Activated CD4-positive, alpha-beta T cell treated with anti-CD3 and anti-CD28 coated beads, Interleukin-2, amount 50 U/mL, for 1 hour (primary cell): ENCODE data around the gene CORO1A.
A peak's percentile ranks its signal among the peaks of the same experiment; 100 is the strongest.
"Not testable (repeated sequence)": the region's sequence is repeated elsewhere in the genome, so short reads cannot be mapped to it uniquely, and the experiment has no call there.

Experiments used
- DNase-seq: peaks from one replicate; pipeline ENCODE4 v3.0.0-alpha.2; 2020

The CORO1A gene

DNA sequence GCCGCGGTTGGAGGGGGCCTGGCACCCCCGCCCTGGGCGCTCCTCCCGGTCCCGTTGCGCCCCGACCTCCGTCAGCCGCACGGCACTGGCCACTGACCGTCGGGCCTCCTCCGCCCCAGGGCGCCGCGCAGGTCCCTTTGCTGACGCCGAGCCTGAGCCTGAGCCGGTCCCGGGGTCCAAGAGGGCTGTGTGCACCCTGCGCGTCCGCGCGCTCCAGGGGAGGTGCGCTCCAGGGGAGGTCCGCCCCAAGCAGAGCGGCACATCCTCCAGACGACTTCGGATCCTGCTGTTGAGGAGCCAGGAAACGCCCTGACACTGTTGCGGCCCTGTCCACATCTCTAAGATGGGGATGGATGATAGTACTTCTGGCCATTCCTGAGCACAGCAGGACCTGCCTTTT lies 22.9 kb downstream of the CORO1A start:
- not testable (repeated sequence) for DNase-seq

DNA sequence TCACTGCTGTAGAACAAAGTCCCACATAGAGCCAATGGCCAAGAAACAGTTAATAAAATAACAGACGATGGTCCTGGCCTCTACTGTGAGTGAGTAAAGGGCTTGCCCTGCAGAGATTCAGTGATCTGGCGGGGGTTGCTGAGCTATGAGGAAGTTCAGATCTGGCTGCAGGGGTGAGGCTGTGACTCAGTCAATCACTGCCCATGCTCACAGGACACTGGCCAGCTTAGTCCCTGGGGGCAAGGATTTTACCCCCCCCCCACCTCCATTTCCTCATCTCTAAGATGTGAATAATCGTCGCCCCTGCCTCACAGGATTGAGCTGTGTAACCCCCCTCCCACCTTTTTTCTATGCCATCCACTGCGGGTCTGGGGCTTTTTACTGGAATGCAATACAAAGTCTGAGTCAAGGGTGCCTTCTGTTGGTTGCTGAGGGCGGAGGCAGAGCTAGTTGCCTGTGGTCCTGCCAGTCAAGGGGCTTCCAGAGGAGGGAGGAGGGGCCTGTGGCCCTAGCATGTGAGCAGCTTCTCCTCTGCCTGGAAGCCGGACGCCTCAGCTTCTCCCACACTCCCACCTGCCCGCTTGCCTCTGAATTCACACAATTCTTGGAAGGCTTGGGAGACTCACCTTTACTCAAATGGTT lies 23.8 kb downstream of the CORO1A start:
- DNase-seq = not testable (repeated sequence)

DNA sequence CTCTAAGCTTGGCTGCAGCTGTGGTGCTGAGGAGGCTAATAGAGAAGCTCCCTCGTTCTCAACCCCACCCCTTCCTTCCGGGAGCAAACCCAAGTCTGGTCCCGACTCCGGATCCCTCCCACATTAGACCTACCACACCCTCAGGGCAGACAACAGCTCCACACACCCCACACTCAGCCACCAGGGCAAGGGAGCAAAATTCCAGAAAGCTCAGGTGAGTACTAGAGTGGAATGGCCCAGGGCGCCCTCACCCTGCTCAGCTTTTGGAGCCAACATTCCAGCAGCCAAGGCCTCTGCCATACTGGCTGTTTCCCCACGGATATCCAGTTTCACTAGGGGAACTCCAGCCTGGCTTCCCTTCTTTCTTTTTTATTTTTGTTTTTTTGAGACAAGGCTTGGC lies 25.6 kb downstream of the CORO1A start:
- peak; percentile 50 for DNase-seq

DNA sequence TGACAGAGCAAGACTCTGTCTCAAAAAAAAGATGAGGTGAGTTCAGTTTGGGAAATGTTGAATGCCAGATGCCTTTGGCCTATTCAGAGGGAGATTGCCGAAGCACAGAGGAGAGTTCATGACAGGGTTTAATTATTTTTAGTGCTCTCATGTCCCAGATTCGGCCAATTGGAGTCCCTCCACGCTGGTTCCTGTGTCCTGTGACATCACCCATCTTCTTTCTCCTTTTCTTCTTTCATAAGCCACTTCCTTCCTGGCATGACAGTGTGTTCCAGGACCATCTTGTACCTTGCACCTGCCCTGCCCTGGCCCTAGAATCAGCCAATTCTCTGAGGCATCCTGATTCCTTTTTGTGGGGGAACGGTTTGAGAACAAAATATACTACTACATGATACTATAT lies 28.0 kb downstream of the CORO1A start:
- DNase-seq = not testable (repeated sequence)

DNA sequence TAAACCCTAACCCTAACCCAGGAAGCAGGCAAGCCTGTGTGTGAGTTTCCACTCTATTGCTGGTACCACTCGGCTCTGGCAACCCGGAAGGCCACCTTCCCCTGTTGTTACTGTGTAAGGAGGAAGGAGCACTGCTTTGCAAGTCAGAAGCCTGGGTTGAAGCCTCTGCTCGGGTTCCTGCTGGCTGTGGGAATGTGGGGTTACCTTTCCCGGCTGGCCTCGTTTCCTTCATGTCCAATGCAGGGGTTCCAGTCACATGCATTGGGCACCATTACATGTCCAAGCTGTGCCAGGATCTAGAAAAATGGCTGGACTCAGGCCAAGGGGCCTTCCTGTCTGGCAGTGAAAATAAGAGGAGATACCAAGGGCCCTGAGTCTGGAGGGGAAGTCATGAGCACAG lies 33.7 kb downstream of the CORO1A start:
- not testable (repeated sequence) for DNase-seq
